Breast epithelium (tissue), 4 donors: ENCODE results near the gene EIF3F. TPM values are rescaled to one million over a fixed set of nuclear protein-coding genes. Genes with fewer than 3 reads are reported as not detected.

Experiments
- DNase-seq, 2 donors: peaks; one replicate each; pipeline ENCODE4 v3.0.0-alpha.2; 2019; ENCODE audit warnings: low spot score in 2 of 2
- H3K27ac ChIP-seq, 2 donors: fragments of 200-600 bp; sonication (generic) in 1 of 2; one replicate each; pipeline ENCODE4 v1.5.1; 2016 to 2019; ENCODE audit warnings: mild to moderate bottlenecking in 1 of 2
- H3K27me3 ChIP-seq, 2 donors: fragments of 200-600 bp; sonication (generic) in 1 of 2; one replicate each; pipeline versions ENCODE4 v1.5.1 to v1.6.0; 2017 to 2019; ENCODE audit warnings: control low read depth in 1 of 2, mild to moderate bottlenecking in 1 of 2
- H3K36me3 ChIP-seq: fragments of 200-600 bp; one replicate; pipeline ENCODE4 v1.5.1; 2019
- H3K4me1 ChIP-seq, 2 donors: fragments of 200-600 bp; sonication (generic); one replicate each; pipeline ENCODE4 v1.5.1; 2016 to 2019; ENCODE audit warnings: control low read depth in 1 of 2
- H3K4me3 ChIP-seq, 3 donors: fragments of 200-600 bp; sonication (generic); 1 replicate in 2 of 3; 2 replicates in 1 of 3; pipeline ENCODE4 v1.5.1; 2016 to 2019; ENCODE audit warnings: mild to moderate bottlenecking in 3 of 3, moderate library complexity in 2 of 3
- H3K9me3 ChIP-seq, 2 donors: fragments of 200-600 bp; sonication (generic) in 1 of 2; one replicate each; pipeline ENCODE4 v1.5.1; 2016 to 2019; ENCODE audit warnings: control low read depth in 1 of 2
- CTCF ChIP-seq, 3 donors: fragments of 450-650 bp; IDR thresholded peaks; one replicate each; pipeline ENCODE4 v1.5.1; 2016 to 2017; ENCODE audit warnings: antibody characterized with exemption in 3 of 3, mild to moderate bottlenecking in 3 of 3, moderate library complexity in 3 of 3
- POLR2A ChIP-seq: fragments of 450-650 bp; IDR thresholded peaks from one replicate; pipeline ENCODE4 v1.6.1; 2016; ENCODE audit warnings: antibody characterized with exemption, mild to moderate bottlenecking, moderate library complexity
- POLR2AphosphoS5 ChIP-seq, 3 donors: sonication (generic); formaldehyde crosslinking; IDR thresholded peaks; one replicate each; pipeline ENCODE4 v1.6.1; 2017; ENCODE audit warnings: antibody characterized with exemption in 3 of 3
- intact Hi-C: fragments of 100-400 bp; cut with DNase I; formaldehyde crosslinking; loops from one replicate; pipeline ENCODE4 v1.15.1; 2023; ENCODE audit warnings: low total_unique reads
- total RNA-seq, 3 donors: library from RNA; depleted of rRNA; stranded (reverse); fragments of >200 nt; gene quantifications; one replicate each; pipeline ENCODE4 v1.1.0, GENCODE V29; 2016

Gene EIF3F
- total RNA-seq, 3 donors from 2014 or later = 145 to 180 (median 151) TPM

DNA sequence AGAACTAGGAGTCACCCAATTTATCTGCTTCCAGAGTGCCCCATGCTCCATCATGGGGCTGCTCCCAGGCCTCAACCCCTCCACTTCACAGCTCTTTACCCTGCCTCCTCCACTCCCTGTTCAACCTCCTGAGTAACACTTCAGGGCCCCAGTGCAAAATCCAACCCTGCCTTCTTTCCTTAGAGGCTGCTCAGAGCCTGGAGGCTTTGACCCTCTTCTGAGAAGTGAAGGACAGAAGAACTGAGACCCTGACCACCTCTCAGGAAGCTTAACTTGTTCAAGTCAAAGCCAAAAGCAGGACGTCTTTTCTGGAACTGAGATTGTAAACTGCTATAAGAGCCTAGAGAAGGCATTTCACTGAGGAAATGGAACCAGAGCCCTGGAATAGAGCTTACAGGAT, 15.5 kb downstream of the EIF3F start:
- peaks cover 1% of the 10 kb centered on the region for H3K36me3 ChIP-seq
- intact Hi-C loops = no loop called here
- no peaks in the 10 kb centered on the region for H3K4me1 ChIP-seq
- TF ChIP-seq POLR2A = no peak
- no peak for TF ChIP-seq CTCF (IDR thresholded peaks at IDR 0.05)
- TF ChIP-seq POLR2AphosphoS5 (IDR thresholded peaks at IDR 0.05) = no peak
- no peaks in the 10 kb centered on the region for H3K9me3 ChIP-seq
- H3K27me3 ChIP-seq = no peaks in the 10 kb centered on the region
- no peak overlapping the region for H3K27ac ChIP-seq
- H3K4me3 ChIP-seq = no peak overlapping the region
- no peak for DNase-seq

DNA sequence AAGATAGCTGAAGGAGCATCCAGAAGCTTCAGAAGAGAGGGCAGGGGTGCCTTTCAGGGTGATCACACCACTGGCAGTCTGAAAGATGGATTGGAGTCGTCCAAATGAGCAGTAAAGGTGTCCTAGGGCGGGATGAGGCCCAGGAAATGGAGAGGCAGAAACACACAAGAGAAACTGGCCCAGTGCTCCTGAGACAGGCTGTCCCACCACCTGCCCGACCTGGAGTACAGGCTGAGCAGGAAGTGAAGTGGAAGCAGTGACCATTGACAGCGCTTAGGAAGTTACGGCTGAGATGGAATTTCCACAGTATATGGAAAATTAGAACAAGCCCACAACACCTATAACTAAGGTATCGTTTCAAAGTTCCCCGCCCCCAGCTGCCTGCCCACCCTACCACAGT, 16.1 kb downstream of the EIF3F start:
- Histone ChIP-seq H3K36me3 (no peaks in the 10 kb centered on the region), H3K9me3 (no peaks in the 10 kb centered on the region), H3K27ac (no peak overlapping the region), H3K27me3 (no peaks in the 10 kb centered on the region), H3K4me1 (no peaks in the 10 kb centered on the region), H3K4me3 (no peak overlapping the region)
- TF ChIP-seq POLR2AphosphoS5 (IDR thresholded peaks at IDR 0.05) (no peak), POLR2A (no peak), CTCF (IDR thresholded peaks at IDR 0.05) (no peak)
- intact Hi-C loops = no loop called here
- no peak for DNase-seq

- H3K4me3 ChIP-seq = no peak overlapping the region
- no peaks in the 10 kb centered on the region for H3K36me3 ChIP-seq
- H3K27me3 ChIP-seq = no peaks in the 10 kb centered on the region
- H3K9me3 ChIP-seq = no peaks in the 10 kb centered on the region
- intact Hi-C loops = no loop called here
- no peak for DNase-seq
- no peaks in the 10 kb centered on the region for H3K4me1 ChIP-seq
- TF ChIP-seq CTCF (IDR thresholded peaks at IDR 0.05) (no peak), POLR2AphosphoS5 (IDR thresholded peaks at IDR 0.05) (no peak), POLR2A (no peak)
- H3K27ac ChIP-seq = no peak overlapping the region
Observed at GRCh38 chr11:8004008-8004407, 16.9 kb downstream of the EIF3F start.

- intact Hi-C loops = loop anchor here (5.0 kb wide), 1 partner anchor 552 kb away; no protein-coding TSS in a partner anchor
- Histone ChIP-seq H3K36me3 (no peaks in the 10 kb centered on the region), H3K4me1 (no peaks in the 10 kb centered on the region), H3K27ac (no peak overlapping the region), H3K27me3 (no peaks in the 10 kb centered on the region), H3K4me3 (no peak overlapping the region), H3K9me3 (no peaks in the 10 kb centered on the region)
- no peak for TF ChIP-seq CTCF (IDR thresholded peaks at IDR 0.05)
- TF ChIP-seq POLR2AphosphoS5 (IDR thresholded peaks at IDR 0.05) = no peak
- TF ChIP-seq POLR2A = no peak
- DNase-seq = no peak
Observed at GRCh38 chr11:8005556-8005955, 18.4 kb downstream of the EIF3F start.

DNA sequence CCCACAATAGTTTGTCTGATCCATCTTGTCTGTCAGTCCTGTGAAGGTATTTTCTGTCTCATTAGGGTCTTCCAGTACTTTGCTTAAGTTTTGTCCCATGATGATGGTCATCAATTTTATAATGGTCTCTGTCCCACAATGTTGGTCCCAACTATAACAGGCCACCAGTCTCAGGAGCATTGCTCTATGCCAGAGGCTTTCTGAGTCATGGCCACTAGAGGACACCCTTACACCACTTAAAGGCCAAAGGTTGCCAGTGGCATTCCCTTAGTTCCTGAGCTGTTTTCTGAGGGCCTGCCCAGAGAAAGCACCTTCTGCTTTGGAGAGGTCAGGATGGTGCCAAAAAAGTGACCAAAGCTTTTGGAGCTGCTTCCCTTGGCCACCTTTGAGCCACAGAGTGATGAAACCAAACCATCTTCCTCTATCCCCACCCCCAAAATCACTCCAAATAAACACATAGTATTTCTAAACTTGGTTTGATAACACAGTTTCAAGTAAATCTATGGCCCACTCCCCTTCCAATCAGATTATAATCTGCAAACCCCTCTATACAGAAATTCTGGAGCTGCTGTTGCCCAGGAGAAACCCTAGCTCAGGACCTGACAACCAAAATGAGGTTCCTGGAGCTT, 19.3 kb downstream of the EIF3F start:
- Histone ChIP-seq H3K4me1 (no peaks in the 10 kb centered on the region), H3K36me3 (no peaks in the 10 kb centered on the region), H3K4me3 (no peak overlapping the region), H3K27ac (no peak overlapping the region), H3K27me3 (no peaks in the 10 kb centered on the region), H3K9me3 (no peaks in the 10 kb centered on the region)
- peak in 1 of 2 donors; percentile 47 for DNase-seq
- intact Hi-C loops = loop anchor here (5.0 kb wide), 1 partner anchor 551 kb away; no protein-coding TSS in a partner anchor
- TF ChIP-seq CTCF (IDR thresholded peaks at IDR 0.05) (peak; percentile 38 to 71 (median 60)), POLR2A (no peak), POLR2AphosphoS5 (IDR thresholded peaks at IDR 0.05) (no peak)
